DMS79 treated with DMSO at 0.1 percent for 48 hours (cell line): ENCODE results near the gene HDAC5.
"Not testable (repeated sequence)": the region's sequence is repeated elsewhere in the genome, so short reads cannot be mapped to it uniquely, and the experiment has no call there.

Source experiments
- DNase-seq: peaks from one replicate; lab custom pipeline; 2025; lab: John Stamatoyannopoulos, UW

HDAC5 gene

GRCh38 chr17:44110823-44111633, 12.4 kb downstream of the HDAC5 start:
- DNase-seq, result peak; percentile 89

- DNase-seq, result no peak
Measured at GRCh38 chr17:44110011-44110686, 13.3 kb downstream of the HDAC5 start.

GRCh38 chr17:44109312-44109630, 14.2 kb downstream of the HDAC5 start:
- no peak for DNase-seq

GRCh38 chr17:44108440-44109311, 14.8 kb downstream of the HDAC5 start:
- no peak for DNase-seq

- DNase-seq, result no peak
Measured at GRCh38 chr17:44106801-44107200, 16.6 kb downstream of the HDAC5 start.

- no peak for DNase-seq
Measured at GRCh38 chr17:44105941-44106340, 17.5 kb downstream of the HDAC5 start.

GRCh38 chr17:44105483-44105882, 18.0 kb downstream of the HDAC5 start:
- DNase-seq, result no peak

GRCh38 chr17:44102849-44103622, 20.4 kb downstream of the HDAC5 start:
- no peak for DNase-seq

GRCh38 chr17:44101858-44102257, 21.6 kb downstream of the HDAC5 start:
- DNase-seq, result not testable (repeated sequence)

- no peak for DNase-seq
Measured at GRCh38 chr17:44097110-44097958, 26.1 kb downstream of the HDAC5 start.

- peak; percentile 42 for DNase-seq
Measured at GRCh38 chr17:44095647-44096496, 27.6 kb downstream of the HDAC5 start.

- no peak for DNase-seq
Measured at GRCh38 chr17:44095388-44095646, 28.1 kb downstream of the HDAC5 start.

- DNase-seq, result no peak
Measured at GRCh38 chr17:44094701-44095387, 28.6 kb downstream of the HDAC5 start.

- no peak for DNase-seq
Measured at GRCh38 chr17:44093231-44093900, 30.1 kb downstream of the HDAC5 start.

GRCh38 chr17:44092051-44092450, 31.4 kb downstream of the HDAC5 start:
- no peak for DNase-seq

GRCh38 chr17:44091200-44091997, 32.0 kb downstream of the HDAC5 start:
- DNase-seq, result no peak

GRCh38 chr17:44088254-44088653, 35.2 kb downstream of the HDAC5 start:
- DNase-seq, result no peak

- DNase-seq, result no peak
Measured at GRCh38 chr17:44087319-44087718, 36.1 kb downstream of the HDAC5 start.
